ENCODE results near the gene NPB.

NPB gene

DNA sequence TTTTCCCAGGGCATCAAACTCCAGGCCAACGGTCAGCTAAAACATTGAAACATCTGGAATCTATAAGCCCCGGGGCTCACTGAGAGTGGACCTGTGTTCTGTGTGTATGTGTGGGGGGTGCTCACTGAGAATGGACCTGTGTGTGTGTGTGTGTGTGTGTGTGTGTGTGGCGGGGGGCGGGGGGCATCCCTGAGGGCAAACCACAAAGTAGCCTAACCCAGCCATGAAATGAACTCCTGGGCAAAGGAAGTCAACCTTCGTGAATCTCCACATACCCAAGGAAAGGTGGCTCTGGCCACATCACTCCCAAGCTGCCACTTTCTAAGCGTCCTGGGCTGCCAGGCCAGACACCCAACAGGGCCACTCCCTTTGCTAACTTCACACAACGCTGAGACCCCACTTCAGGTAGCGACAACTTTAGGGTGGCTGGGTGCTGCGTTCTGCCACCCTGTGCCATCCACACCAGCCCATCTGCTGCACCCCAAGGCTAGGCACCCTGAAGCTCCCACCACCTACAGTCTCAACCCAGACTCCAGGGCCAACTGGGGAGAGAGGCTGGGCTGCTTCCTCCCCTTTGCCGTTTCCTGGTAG, 23.9 kb downstream of the NPB start:
- peaks cover 21% of the 10 kb centered on the region for H3K4me1 ChIP-seq (ENCODE audit: low read length)
- no peaks in the 10 kb centered on the region for H3K9me2 ChIP-seq (replicated peaks; ENCODE audit: insufficient read depth, low read length)
- 0 out of 2 replicates have a peak, but pooled peaks cover 3% of the 10 kb centered on the region for H4K20me1 ChIP-seq (ENCODE audit: insufficient read depth, low read length)
- no peak for DNase-seq
- peaks cover 68% of the 10 kb centered on the region for H3K79me2 ChIP-seq (ENCODE audit: low read length)
- H3F3A ChIP-seq (ENCODE audit: insufficient read depth, low read length): peaks cover 23% of the 10 kb centered on the region
- TF ChIP-seq EZH2phosphoT487 (IDR thresholded peaks at IDR 0.05; ENCODE audit: low read length) (no peak), EZH2 (optimal IDR thresholded peaks at IDR 0.05; ENCODE audit: low read depth, low read length) (no peak)
- TF ChIP-seq, protein P1, sequence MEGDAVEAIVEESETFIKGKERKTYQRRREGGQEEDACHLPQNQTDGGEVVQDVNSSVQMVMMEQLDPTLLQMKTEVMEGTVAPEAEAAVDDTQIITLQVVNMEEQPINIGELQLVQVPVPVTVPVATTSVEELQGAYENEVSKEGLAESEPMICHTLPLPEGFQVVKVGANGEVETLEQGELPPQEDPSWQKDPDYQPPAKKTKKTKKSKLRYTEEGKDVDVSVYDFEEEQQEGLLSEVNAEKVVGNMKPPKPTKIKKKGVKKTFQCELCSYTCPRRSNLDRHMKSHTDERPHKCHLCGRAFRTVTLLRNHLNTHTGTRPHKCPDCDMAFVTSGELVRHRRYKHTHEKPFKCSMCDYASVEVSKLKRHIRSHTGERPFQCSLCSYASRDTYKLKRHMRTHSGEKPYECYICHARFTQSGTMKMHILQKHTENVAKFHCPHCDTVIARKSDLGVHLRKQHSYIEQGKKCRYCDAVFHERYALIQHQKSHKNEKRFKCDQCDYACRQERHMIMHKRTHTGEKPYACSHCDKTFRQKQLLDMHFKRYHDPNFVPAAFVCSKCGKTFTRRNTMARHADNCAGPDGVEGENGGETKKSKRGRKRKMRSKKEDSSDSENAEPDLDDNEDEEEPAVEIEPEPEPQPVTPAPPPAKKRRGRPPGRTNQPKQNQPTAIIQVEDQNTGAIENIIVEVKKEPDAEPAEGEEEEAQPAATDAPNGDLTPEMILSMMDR (IDR thresholded peaks at IDR 0.05; ENCODE audit: low read length): no peak
- peak overlapping the region; percentile 95 for H3K4me2 ChIP-seq (ENCODE audit: low read depth, low read length)
- H3K9ac ChIP-seq (ENCODE audit: low read length): peak overlapping the region; percentile 74
- H3K4me3 ChIP-seq (ENCODE audit: low read length): peak overlapping the region; percentile 72
- no peaks in the 10 kb centered on the region for H3K27me3 ChIP-seq (replicated peaks; ENCODE audit: insufficient read depth, low read length)
- H2AFZ ChIP-seq (ENCODE audit: low read length): no peak overlapping the region
- no peaks in the 10 kb centered on the region for H3K36me3 ChIP-seq (replicated peaks; ENCODE audit: insufficient read depth, low read length)
- H3K9me3 ChIP-seq (replicated peaks; ENCODE audit: insufficient read depth, low read length): no peaks in the 10 kb centered on the region
- H3K27ac ChIP-seq (ENCODE audit: low read length): peak overlapping the region; percentile 56; the same call in 1 of the 2 replicates

DNA sequence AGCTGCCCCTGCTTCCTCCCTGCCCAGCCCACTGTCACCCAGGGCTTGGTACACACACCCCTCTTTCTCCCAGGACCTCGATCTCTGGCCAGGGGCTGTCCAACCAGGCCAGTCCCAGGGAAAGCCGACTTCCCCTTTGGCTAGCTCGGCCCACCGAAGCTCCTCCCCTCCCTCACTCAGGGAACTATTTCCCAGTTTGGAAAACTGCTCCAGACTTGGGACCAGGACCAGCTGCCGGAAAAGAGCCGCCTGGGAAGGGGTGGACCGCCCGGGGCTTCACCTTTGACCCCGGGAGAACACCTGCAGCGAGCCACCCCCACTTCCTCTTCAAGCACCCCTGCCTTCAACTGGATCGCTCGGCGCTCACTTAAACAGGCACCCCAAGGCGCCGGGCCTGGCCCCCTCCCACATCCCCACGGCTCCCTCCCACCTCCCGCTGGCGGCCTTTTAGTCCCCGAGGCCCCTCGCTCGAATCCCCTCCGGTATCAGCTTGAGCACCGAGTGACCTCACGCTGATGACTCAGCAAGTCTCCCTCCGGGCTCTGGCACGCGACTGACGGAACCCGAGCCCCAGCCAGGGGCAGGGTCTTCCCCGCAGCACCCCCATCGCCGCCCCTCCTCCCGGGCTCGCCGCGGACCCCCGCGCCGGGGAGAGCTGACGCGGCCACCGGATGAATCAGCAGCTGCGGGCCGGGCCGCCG, 24.6 kb downstream of the NPB start:
- Histone ChIP-seq H2AFZ (ENCODE audit: low read length) (no peak overlapping the region), H3K27ac (ENCODE audit: low read length) (peak overlapping the region; percentile 56), H3K4me2 (ENCODE audit: low read depth, low read length) (peak overlapping the region; percentile 95), H3K79me2 (ENCODE audit: low read length) (peaks cover 61% of the 10 kb centered on the region), H3K9ac (ENCODE audit: low read length) (peak overlapping the region; percentile 74), H3K9me2 (replicated peaks; ENCODE audit: insufficient read depth, low read length) (no peaks in the 10 kb centered on the region), H3K4me3 (ENCODE audit: low read length) (peak overlapping the region; percentile 72), H3K9me3 (replicated peaks; ENCODE audit: insufficient read depth, low read length) (no peaks in the 10 kb centered on the region), H3K4me1 (ENCODE audit: low read length) (peaks cover 21% of the 10 kb centered on the region), H3F3A (ENCODE audit: insufficient read depth, low read length) (peaks cover 23% of the 10 kb centered on the region), H3K36me3 (replicated peaks; ENCODE audit: insufficient read depth, low read length) (no peaks in the 10 kb centered on the region), H3K27me3 (replicated peaks; ENCODE audit: insufficient read depth, low read length) (no peaks in the 10 kb centered on the region), H4K20me1 (ENCODE audit: insufficient read depth, low read length) (0 out of 2 replicates have a peak, but pooled peaks cover 3% of the 10 kb centered on the region)
- DNase-seq: peak; percentile 53
- TF ChIP-seq, protein P1 (IDR thresholded peaks at IDR 0.05; ENCODE audit: low read length): no peak
- TF ChIP-seq EZH2phosphoT487 (IDR thresholded peaks at IDR 0.05; ENCODE audit: low read length): no peak
- no peak for TF ChIP-seq EZH2 (optimal IDR thresholded peaks at IDR 0.05; ENCODE audit: low read depth, low read length)

DNA sequence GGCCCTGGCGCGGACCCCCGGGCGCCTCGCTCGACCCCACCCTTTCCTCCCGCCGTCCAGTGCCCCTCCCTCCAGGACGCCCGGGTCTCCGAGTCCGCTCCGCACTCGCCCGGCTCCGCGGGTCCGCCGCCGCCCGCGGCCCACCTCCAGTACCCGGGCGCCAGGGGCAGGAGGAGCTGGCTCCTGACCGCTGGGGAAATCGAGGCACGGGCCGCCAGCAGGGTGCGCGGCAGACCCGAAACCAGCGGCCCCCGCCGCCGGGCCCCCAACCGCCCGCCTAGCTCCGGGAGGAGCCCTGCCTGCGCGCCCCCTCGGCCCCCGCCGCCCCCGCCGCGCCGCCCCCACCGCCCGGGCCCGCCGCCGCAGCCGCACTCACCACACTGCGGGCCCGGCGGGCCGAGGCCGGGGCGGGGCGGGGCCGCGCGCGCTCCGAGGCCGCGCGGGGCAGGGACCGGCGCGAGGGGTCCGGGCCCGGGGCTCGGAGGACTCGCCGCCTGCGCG, 25.2 kb downstream of the NPB start:
- Histone ChIP-seq H2AFZ (ENCODE audit: low read length) (no peak overlapping the region), H3K4me1 (ENCODE audit: low read length) (peaks cover 21% of the 10 kb centered on the region)
- no peak for DNase-seq

More for the DNA sequence above, 25.2 kb downstream of the NPB start:
- Histone ChIP-seq H3K79me2 (ENCODE audit: low read length) (peaks cover 56% of the 10 kb centered on the region), H3K9me3 (replicated peaks; ENCODE audit: insufficient read depth, low read length) (no peaks in the 10 kb centered on the region), H3F3A (ENCODE audit: insufficient read depth, low read length) (peaks cover 23% of the 10 kb centered on the region), H3K36me3 (replicated peaks; ENCODE audit: insufficient read depth, low read length) (no peaks in the 10 kb centered on the region), H3K27me3 (replicated peaks; ENCODE audit: insufficient read depth, low read length) (no peaks in the 10 kb centered on the region), H3K9me2 (replicated peaks; ENCODE audit: insufficient read depth, low read length) (no peaks in the 10 kb centered on the region), H3K9ac (ENCODE audit: low read length) (peak overlapping the region; percentile 74), H4K20me1 (ENCODE audit: insufficient read depth, low read length) (0 out of 2 replicates have a peak, but pooled peaks cover 3% of the 10 kb centered on the region), H3K4me2 (ENCODE audit: low read depth, low read length) (peak overlapping the region; percentile 95; the same call in 1 of the 2 replicates), H3K4me3 (ENCODE audit: low read length) (peak overlapping the region; percentile 72), H3K27ac (ENCODE audit: low read length) (peak overlapping the region; percentile 56)
- TF ChIP-seq EZH2 (optimal IDR thresholded peaks at IDR 0.05; ENCODE audit: low read depth, low read length) (no peak), EZH2phosphoT487 (IDR thresholded peaks at IDR 0.05; ENCODE audit: low read length) (no peak)
- TF ChIP-seq, protein P1 (IDR thresholded peaks at IDR 0.05; ENCODE audit: low read length): no peak
